ENCODE data around the gene TRABD2B.

GRCh38 chr1:47935163-47935562, 62.0 kb downstream of the TRABD2B start:
- TF ChIP-seq, protein P1, sequence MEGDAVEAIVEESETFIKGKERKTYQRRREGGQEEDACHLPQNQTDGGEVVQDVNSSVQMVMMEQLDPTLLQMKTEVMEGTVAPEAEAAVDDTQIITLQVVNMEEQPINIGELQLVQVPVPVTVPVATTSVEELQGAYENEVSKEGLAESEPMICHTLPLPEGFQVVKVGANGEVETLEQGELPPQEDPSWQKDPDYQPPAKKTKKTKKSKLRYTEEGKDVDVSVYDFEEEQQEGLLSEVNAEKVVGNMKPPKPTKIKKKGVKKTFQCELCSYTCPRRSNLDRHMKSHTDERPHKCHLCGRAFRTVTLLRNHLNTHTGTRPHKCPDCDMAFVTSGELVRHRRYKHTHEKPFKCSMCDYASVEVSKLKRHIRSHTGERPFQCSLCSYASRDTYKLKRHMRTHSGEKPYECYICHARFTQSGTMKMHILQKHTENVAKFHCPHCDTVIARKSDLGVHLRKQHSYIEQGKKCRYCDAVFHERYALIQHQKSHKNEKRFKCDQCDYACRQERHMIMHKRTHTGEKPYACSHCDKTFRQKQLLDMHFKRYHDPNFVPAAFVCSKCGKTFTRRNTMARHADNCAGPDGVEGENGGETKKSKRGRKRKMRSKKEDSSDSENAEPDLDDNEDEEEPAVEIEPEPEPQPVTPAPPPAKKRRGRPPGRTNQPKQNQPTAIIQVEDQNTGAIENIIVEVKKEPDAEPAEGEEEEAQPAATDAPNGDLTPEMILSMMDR (IDR thresholded peaks at IDR 0.05; ENCODE audit: insufficient read depth, low read depth, low read length) = no peak
- TF ChIP-seq EZH2 (IDR thresholded peaks at IDR 0.05; ENCODE audit: insufficient read depth, low read length) = no peak
